Fibroblast of lung (primary cell): ENCODE measurements around the gene MIA2. TPM values are rescaled to one million over a fixed set of nuclear protein-coding genes. Genes with fewer than 3 reads are reported as not detected.

ENCODE experiments used
- DNase-seq, 2 donors: peaks; one replicate each; pipeline versions ENCODE4 v3.0.0 to v3.0.0-alpha.2; 2010; ENCODE audit warnings: low read depth in 2 of 2
- H2AFZ ChIP-seq: 2 replicates; pipeline ENCODE4 v1.5.1; 2012; ENCODE audit warnings: low read length, control low read depth, inconsistent platforms
- H3K27ac ChIP-seq: 2 replicates; pipeline ENCODE4 v1.5.1; 2011; ENCODE audit warnings: low read length, control low read depth; ENCODE audit not compliant: insufficient read depth
- H3K27me3 ChIP-seq: 2 replicates; pipeline ENCODE4 v1.5.1; 2011; ENCODE audit warnings: mild to moderate bottlenecking, low read length; ENCODE audit not compliant: control insufficient read depth, insufficient read depth
- H3K36me3 ChIP-seq: 2 replicates; pipeline ENCODE4 v1.5.1; 2011; ENCODE audit warnings: low read length; ENCODE audit not compliant: control insufficient read depth, insufficient read depth
- H3K4me1 ChIP-seq: 2 replicates; pipeline ENCODE4 v1.5.1; 2011; ENCODE audit warnings: low read length; ENCODE audit not compliant: control insufficient read depth, insufficient read depth; ENCODE audit errors: extremely low read depth
- H3K4me2 ChIP-seq: 2 replicates; pipeline ENCODE4 v1.5.1; 2011; ENCODE audit warnings: low read length, control low read depth; ENCODE audit not compliant: insufficient read depth; ENCODE audit errors: extremely low read depth
- H3K4me3 ChIP-seq, 4 experiments: fragments of 200-600 bp in 1 of 4; sonication (generic) in 1 of 4; replicated peaks in 1 of 4; 2 replicates each; pipeline ENCODE4 v1.5.1; 2011 to 2016; ENCODE audit warnings: low read length in 4 of 4, low read depth in 3 of 4, mild to moderate bottlenecking in 3 of 4, control low read depth in 2 of 4, inconsistent platforms in 1 of 4, mixed read lengths in 1 of 4; ENCODE audit not compliant: insufficient read depth in 1 of 4; ENCODE audit errors: control extremely low read depth in 1 of 4
- H3K79me2 ChIP-seq: 2 replicates; pipeline ENCODE4 v1.5.1; 2012; ENCODE audit warnings: mild to moderate bottlenecking, low read length, inconsistent platforms; ENCODE audit not compliant: control insufficient read depth, insufficient read depth
- H3K9ac ChIP-seq: 2 replicates; pipeline ENCODE4 v1.5.1; 2011; ENCODE audit warnings: mild to moderate bottlenecking, low read length, control low read depth; ENCODE audit not compliant: insufficient read depth
- H3K9me3 ChIP-seq: 2 replicates; pipeline ENCODE4 v1.5.1; 2012; ENCODE audit warnings: low read depth, low read length; ENCODE audit not compliant: control insufficient read depth, insufficient read depth
- H4K20me1 ChIP-seq: 2 replicates; pipeline ENCODE4 v1.5.1; 2011; ENCODE audit warnings: low read length; ENCODE audit not compliant: control insufficient read depth, insufficient read depth; ENCODE audit errors: extremely low read depth
- CTCF ChIP-seq, 2 donors: IDR thresholded peaks in 1 of 2; conservative IDR thresholded peaks in 1 of 2; 1 replicate in 1 of 2; 2 replicates in 1 of 2; pipeline ENCODE4 v1.5.1; 2011 to 2012; ENCODE audit warnings: low read length in 2 of 2, control low read depth in 1 of 2, inconsistent platforms in 1 of 2, low read depth in 1 of 2, mild to moderate bottlenecking in 1 of 2
- EZH2 ChIP-seq: IDR thresholded peaks from 2 replicates; pipeline ENCODE4 v1.5.1; 2012; ENCODE audit warnings: low read length, control low read depth, mild to moderate bottlenecking; ENCODE audit errors: missing control alignments
- polyA plus RNA-seq, 2 donors: library from polyadenylated mRNA; depleted of rRNA in 1 of 2; stranded (reverse) in 1 of 2; unstranded in 1 of 2; fragments of >200 nt; gene quantifications; 2 replicates each; pipeline ENCODE4 v1.2.1, GENCODE V29; 2011 to 2012; ENCODE audit warnings: missing spikeins in 1 of 2
- total RNA-seq: library from RNA; depleted of rRNA; stranded (reverse); fragments of >200 nt; gene quantifications from 2 replicates; pipeline ENCODE4 v1.2.1, GENCODE V29; 2014

MIA2 gene
- total and polyA plus RNA-seq, 2 donors (not counting 1 experiment from before 2014, with no cell fraction given), result 9.7 to 15.0 TPM

DNA sequence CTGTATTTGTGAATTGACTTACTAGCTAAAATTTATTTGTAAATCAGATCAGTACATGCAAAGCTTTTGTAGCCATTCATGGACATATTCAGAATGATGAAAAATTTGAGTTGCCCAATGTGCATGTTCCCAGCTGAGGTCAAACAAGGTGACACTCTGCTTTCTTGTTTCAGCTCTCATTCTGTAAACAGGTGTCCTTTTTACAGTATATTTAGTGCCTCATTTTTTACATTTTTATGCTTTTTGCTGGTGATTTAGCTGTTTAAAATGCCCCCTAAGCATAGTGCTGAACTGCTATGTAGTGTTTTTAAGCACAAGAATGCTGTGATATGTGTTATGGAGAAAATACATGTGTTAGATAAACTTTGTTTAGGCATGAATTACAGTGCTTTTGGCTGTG, 76.3 kb downstream of the MIA2 start:
- Histone ChIP-seq H3K36me3 (no peaks in the 10 kb centered on the region), H3K27ac (no peak overlapping the region), H4K20me1 (no peaks in the 10 kb centered on the region), H3K9ac (no peak overlapping the region), H3K4me1 (no peaks in the 10 kb centered on the region), H2AFZ (no peak overlapping the region), H3K79me2 (no peaks in the 10 kb centered on the region), H3K27me3 (no peaks in the 10 kb centered on the region), H3K4me3 (no peak overlapping the region), H3K9me3 (no peaks in the 10 kb centered on the region), H3K4me2 (no peak overlapping the region)
- TF ChIP-seq CTCF (conservative IDR thresholded peaks at IDR 0.05 in 1 of 2, IDR thresholded peaks at IDR 0.05 in 1 of 2; ENCODE audit: low read depth in 1 of 2, low read length in 2 of 2) (no peak), EZH2 (no peak)
- peak in 1 of 2 donors; percentile 5 for DNase-seq

GRCh38 chr14:39315859-39316444, 82.2 kb downstream of the MIA2 start:
- no peaks in the 10 kb centered on the region for H3K27me3 ChIP-seq
- no peak overlapping the region for H3K9ac ChIP-seq
- H3K36me3 ChIP-seq, result no peaks in the 10 kb centered on the region
- TF ChIP-seq EZH2 (no peak), CTCF (conservative IDR thresholded peaks at IDR 0.05 in 1 of 2, IDR thresholded peaks at IDR 0.05 in 1 of 2; ENCODE audit: low read depth in 1 of 2, low read length in 2 of 2) (no peak)
- no peak overlapping the region for H3K4me3 ChIP-seq
- no peaks in the 10 kb centered on the region for H4K20me1 ChIP-seq
- no peak overlapping the region for H3K4me2 ChIP-seq
- no peak overlapping the region for H3K27ac ChIP-seq
- no peaks in the 10 kb centered on the region for H3K79me2 ChIP-seq
- H2AFZ ChIP-seq, result no peak overlapping the region
- DNase-seq, result no peak
- H3K9me3 ChIP-seq, result no peaks in the 10 kb centered on the region
- no peaks in the 10 kb centered on the region for H3K4me1 ChIP-seq

DNA sequence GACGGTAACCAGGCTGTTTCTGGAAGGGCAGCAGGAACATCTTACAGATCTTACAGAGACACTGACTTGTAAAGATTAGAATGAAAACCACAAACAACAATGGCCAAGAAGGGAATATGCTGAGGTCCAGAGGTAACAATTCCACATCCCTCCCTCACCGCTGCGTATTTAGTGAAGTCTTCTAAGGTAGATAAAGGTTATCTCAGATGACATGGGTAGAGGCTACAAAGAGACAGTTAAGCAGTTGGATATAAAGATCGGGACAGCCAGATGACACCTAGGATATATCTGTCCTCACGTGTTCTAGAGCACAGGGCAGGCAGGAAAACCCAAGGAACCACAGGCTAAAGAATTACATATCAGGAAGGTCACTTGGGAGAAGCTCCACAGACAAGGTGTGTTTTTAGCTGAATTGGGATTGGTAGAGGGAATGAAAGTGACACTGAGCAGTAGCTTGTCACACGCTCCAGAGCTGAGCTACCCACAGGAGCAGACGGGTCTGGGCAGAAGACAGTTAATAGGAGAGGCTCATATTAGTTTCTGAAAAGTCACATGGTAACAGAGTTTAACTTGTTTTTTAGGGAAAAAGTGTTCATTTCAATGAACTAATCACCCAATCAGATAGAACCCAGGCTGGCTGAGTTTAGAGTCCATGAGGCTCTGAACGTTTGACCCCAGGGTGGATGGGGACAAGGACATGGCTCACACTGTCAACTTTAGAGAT, 83.3 kb downstream of the MIA2 start:
- Histone ChIP-seq H3K4me1 (no peaks in the 10 kb centered on the region), H3K4me3 (no peak overlapping the region), H3K27me3 (no peaks in the 10 kb centered on the region), H3K9me3 (no peaks in the 10 kb centered on the region), H3K79me2 (no peaks in the 10 kb centered on the region), H3K9ac (no peak overlapping the region), H3K36me3 (no peaks in the 10 kb centered on the region), H2AFZ (no peak overlapping the region), H3K4me2 (no peak overlapping the region), H3K27ac (no peak overlapping the region), H4K20me1 (no peaks in the 10 kb centered on the region)
- no peak for DNase-seq
- TF ChIP-seq CTCF (conservative IDR thresholded peaks at IDR 0.05 in 1 of 2, IDR thresholded peaks at IDR 0.05 in 1 of 2; ENCODE audit: low read depth in 1 of 2, low read length in 2 of 2) (no peak), EZH2 (no peak)
